ENCODE data around the gene RNF8. TPM values are rescaled to one million over a fixed set of nuclear protein-coding genes. Genes with fewer than 3 reads are reported as not detected.

The RNF8 gene
- polyA plus RNA-seq, 2 donors = 10.3 to 14.7 TPM

DNA sequence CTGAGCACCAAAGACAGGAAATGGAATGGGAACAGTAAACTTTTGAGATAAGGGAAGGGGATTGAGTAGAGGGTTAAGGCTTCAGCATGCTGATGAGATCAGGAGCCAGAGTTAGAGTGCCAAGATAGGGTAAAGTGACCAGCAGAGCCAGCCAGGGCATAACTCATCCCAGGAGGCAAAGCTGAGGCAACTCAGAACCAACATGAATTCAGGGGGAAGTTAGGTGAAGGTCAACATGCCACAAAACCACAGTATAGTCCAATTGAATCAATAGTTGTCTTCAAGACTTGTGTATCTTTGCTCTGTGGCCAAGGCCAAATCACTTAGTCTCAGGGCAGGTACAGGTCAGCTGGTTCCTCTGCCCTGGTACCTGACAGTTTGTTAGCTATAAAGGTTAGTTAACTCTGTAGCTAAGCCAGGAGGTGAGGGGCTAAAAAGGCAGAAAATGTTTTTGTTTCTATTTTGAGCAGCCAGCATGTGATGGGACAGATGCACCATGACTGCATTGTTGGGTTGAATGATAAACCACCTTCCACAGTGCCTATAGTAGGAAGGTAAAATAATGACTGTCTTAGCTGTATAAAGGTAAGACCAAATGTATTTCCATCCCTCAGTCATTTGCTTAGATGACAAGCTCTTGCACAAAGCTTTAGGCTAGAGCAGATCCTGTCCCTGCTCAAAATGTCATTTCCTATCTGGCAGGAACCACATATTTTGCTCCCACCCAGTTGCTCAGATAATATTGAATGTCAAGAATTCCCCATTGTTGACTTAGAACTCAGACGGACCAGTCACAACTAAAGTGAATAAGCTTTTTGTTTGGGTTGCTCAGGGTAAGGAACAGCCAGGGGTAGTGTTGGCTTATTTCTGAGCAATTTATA lies 15.8 kb downstream of the RNF8 start:
- WGBS, 2 donors = 46 to 50% methylated on average over 1 of the region's 1 CpG
- no peak overlapping the region for H3K27ac ChIP-seq (ENCODE audit: low read depth in 2 of 2, low read length in 1 of 2)

DNA sequence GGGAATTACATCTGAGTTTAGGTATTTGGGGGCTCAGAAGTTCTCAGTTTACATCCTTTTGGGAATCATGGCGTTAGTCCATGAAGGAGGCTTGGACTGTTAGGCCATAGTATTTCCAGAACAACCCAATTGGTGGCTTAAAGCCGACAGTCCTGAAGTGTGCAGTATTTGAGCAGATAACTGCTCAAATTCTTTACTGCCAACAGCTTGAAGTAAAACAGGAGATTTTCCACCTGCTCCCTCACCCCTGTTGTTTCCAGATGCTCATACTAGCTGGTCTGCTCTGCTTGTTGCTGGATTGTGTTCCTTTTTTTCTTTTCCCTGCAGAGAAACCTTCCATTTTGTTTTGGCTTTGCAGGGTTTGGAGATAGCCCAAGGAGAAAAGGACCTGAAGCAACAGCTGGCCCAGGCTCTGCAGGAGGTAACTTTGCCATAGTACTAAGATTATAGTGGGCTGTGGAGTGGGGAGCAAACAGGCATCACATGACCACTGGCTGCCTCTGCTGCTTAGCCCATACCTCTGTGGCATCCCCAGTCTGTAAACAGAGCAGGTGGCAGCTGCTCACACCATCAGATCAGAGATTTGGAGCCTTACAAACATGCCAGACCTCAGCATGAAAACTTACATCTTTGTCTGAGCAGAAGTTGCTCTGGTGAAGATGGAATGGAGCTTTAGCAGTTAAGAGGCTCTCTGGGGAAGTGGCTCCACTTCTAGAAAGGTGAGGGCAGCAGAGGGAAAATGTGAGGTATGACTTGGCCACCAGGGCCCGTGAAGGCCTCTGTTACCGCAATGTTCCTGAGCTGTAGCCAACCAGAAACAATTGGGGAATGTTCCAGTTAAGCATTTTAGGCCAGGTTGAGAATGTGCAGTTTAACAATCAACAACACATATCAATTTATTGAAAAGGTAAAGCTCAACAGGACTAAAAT lies 17.6 kb downstream of the RNF8 start:
- Histone ChIP-seq H3K4me3 (ENCODE audit: low read depth in 1 of 2, low read length in 2 of 2) (no peak overlapping the region), H3K4me1 (ENCODE audit: control insufficient read depth in 2 of 2, insufficient read depth in 2 of 2, low read length in 1 of 2) (no peaks in the 10 kb centered on the region), H3K27ac (ENCODE audit: low read depth in 2 of 2, low read length in 1 of 2) (no peak overlapping the region), H3K36me3 (ENCODE audit: control insufficient read depth in 2 of 2, insufficient read depth in 2 of 2, low read length in 1 of 2) (peaks cover 4 to 17% of the 10 kb centered on the region in 2 donors), H3K27me3 (ENCODE audit: control insufficient read depth in 1 of 2, insufficient read depth in 2 of 2, low read length in 2 of 2) (no peaks in the 10 kb centered on the region), H3K9me3 (ENCODE audit: control insufficient read depth in 2 of 2, insufficient read depth in 1 of 2, low read depth in 1 of 2, low read length in 1 of 2) (no peaks in the 10 kb centered on the region)
- WGBS, 2 donors = 75 to 87% methylated on average over 4 of the region's 4 CpGs

More for the DNA sequence above, 15.8 kb downstream of the RNF8 start:
- Histone ChIP-seq H3K36me3 (ENCODE audit: control insufficient read depth in 2 of 2, insufficient read depth in 2 of 2, low read length in 1 of 2) (peaks cover 2 to 12% of the 10 kb centered on the region in 2 donors), H3K4me1 (ENCODE audit: control insufficient read depth in 2 of 2, insufficient read depth in 2 of 2, low read length in 1 of 2) (no peaks in the 10 kb centered on the region), H3K4me3 (ENCODE audit: low read depth in 1 of 2, low read length in 2 of 2) (no peak overlapping the region), H3K27me3 (ENCODE audit: control insufficient read depth in 1 of 2, insufficient read depth in 2 of 2, low read length in 2 of 2) (no peaks in the 10 kb centered on the region), H3K9me3 (ENCODE audit: control insufficient read depth in 2 of 2, insufficient read depth in 1 of 2, low read depth in 1 of 2, low read length in 1 of 2) (no peaks in the 10 kb centered on the region)

DNA sequence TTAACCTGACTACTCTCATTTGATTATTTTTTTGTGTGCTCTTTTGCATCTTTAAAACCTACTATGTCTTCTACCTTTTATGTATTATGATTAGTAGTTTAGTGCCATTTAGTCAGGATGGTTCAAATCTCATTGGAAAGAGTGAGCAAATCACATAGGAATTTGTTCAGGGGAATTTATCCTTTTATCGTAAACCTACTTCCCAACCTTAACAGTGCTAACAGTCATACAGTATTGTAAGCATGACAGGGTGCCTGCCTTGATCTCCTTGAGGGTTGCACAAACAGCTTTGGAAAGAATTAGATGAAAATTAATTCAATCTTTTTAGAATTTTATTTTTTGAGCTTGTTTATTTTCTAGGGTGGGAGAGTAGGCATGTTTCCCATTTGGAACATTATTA lies 18.3 kb downstream of the RNF8 start:
- H3K27me3 ChIP-seq (ENCODE audit: control insufficient read depth in 1 of 2, insufficient read depth in 2 of 2, low read length in 2 of 2) = no peaks in the 10 kb centered on the region
- no peak overlapping the region for H3K27ac ChIP-seq (ENCODE audit: low read depth in 2 of 2, low read length in 1 of 2)
- H3K4me3 ChIP-seq (ENCODE audit: low read depth in 1 of 2, low read length in 2 of 2) = no peak overlapping the region
- no peaks in the 10 kb centered on the region for H3K9me3 ChIP-seq (ENCODE audit: control insufficient read depth in 2 of 2, insufficient read depth in 1 of 2, low read depth in 1 of 2, low read length in 1 of 2)
- peaks cover 6 to 17% of the 10 kb centered on the region in 2 donors for H3K36me3 ChIP-seq (ENCODE audit: control insufficient read depth in 2 of 2, insufficient read depth in 2 of 2, low read length in 1 of 2)
- no peaks in the 10 kb centered on the region for H3K4me1 ChIP-seq (ENCODE audit: control insufficient read depth in 2 of 2, insufficient read depth in 2 of 2, low read length in 1 of 2)
- 85 to 93% methylated on average over 1 of the region's 1 CpG for WGBS, 2 donors

GRCh38 chr6:37373822-37374471 lies 20.2 kb downstream of the RNF8 start:
- H3K4me1 ChIP-seq (ENCODE audit: control insufficient read depth in 2 of 2, insufficient read depth in 2 of 2, low read length in 1 of 2) = no peaks in the 10 kb centered on the region
- peaks cover 7 to 15% of the 10 kb centered on the region in 2 donors for H3K36me3 ChIP-seq (ENCODE audit: control insufficient read depth in 2 of 2, insufficient read depth in 2 of 2, low read length in 1 of 2)
- WGBS, 2 donors = 83 to 93% methylated on average over 1 of the region's 1 CpG
- H3K4me3 ChIP-seq (ENCODE audit: low read depth in 1 of 2, low read length in 2 of 2) = no peak overlapping the region
- peak overlapping the region in 1 of 2 donors; percentile 21 for H3K27ac ChIP-seq (ENCODE audit: low read depth in 2 of 2, low read length in 1 of 2)
- no peaks in the 10 kb centered on the region for H3K9me3 ChIP-seq (ENCODE audit: control insufficient read depth in 2 of 2, insufficient read depth in 1 of 2, low read depth in 1 of 2, low read length in 1 of 2)
- no peaks in the 10 kb centered on the region for H3K27me3 ChIP-seq (ENCODE audit: control insufficient read depth in 1 of 2, insufficient read depth in 2 of 2, low read length in 2 of 2)

DNA sequence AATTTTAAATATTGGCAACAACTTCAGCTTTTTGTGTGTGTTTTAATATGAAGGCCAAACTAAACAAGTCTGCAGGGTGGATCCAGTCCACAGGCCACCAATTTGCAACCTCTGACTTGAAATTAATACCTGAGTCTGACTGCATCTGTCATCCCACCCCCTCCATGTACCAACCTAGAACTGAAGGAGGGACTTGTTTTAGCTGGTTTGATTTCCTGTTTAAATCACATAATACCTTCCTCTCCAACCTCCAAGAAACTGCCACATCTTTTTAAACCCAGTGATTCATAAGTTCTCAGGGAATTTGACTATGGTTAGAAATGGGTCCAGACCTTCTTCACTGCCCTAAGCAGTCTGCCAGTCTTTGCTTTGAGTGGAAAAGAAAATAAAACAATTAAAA lies 21.6 kb downstream of the RNF8 start:
- Histone ChIP-seq H3K27ac (ENCODE audit: low read depth in 2 of 2, low read length in 1 of 2) (no peak overlapping the region), H3K4me1 (ENCODE audit: control insufficient read depth in 2 of 2, insufficient read depth in 2 of 2, low read length in 1 of 2) (no peaks in the 10 kb centered on the region), H3K36me3 (ENCODE audit: control insufficient read depth in 2 of 2, insufficient read depth in 2 of 2, low read length in 1 of 2) (peaks cover 5 to 6% of the 10 kb centered on the region in 2 donors), H3K4me3 (ENCODE audit: low read depth in 1 of 2, low read length in 2 of 2) (no peak overlapping the region), H3K27me3 (ENCODE audit: control insufficient read depth in 1 of 2, insufficient read depth in 2 of 2, low read length in 2 of 2) (no peaks in the 10 kb centered on the region), H3K9me3 (ENCODE audit: control insufficient read depth in 2 of 2, insufficient read depth in 1 of 2, low read depth in 1 of 2, low read length in 1 of 2) (no peaks in the 10 kb centered on the region)

DNA sequence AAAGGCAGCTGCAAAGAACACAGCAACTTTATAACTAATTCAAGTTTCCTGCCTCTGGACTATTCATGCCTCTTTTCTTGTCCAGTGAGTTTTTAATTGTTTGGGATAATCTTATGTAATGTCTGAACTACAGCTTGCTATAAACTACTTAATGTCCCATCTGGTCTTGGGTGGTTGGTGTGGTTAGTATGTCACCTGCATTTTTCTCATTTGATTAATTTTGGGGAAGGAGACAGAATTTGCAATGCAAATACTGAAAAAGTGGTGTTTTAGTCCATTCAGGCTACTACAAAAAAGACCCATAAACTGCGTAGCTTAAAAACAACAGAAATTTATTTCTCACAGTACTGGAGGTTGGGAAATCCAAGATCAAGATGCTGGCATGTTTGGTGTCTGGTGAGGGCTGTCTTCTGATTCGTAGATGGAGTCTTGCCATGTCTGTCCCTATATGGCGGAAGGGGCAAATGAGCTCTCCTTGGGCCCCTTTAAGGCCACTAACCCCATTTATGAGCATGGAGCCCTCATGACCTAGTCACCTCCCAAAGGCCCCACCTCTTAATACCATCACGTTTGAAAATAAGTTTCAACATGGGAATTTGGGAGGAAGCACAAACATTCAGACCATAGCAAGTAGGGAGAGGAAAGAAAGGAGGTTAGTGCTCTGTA lies 22.4 kb downstream of the RNF8 start:
- 70 to 73% methylated on average over 4 of the region's 4 CpGs for WGBS, 2 donors
- Histone ChIP-seq H3K4me3 (ENCODE audit: low read depth in 1 of 2, low read length in 2 of 2) (no peak overlapping the region), H3K9me3 (ENCODE audit: control insufficient read depth in 2 of 2, insufficient read depth in 1 of 2, low read depth in 1 of 2, low read length in 1 of 2) (no peaks in the 10 kb centered on the region), H3K4me1 (ENCODE audit: control insufficient read depth in 2 of 2, insufficient read depth in 2 of 2, low read length in 1 of 2) (no peaks in the 10 kb centered on the region), H3K36me3 (ENCODE audit: control insufficient read depth in 2 of 2, insufficient read depth in 2 of 2, low read length in 1 of 2) (peaks cover 5 to 6% of the 10 kb centered on the region in 2 donors), H3K27ac (ENCODE audit: low read depth in 2 of 2, low read length in 1 of 2) (no peak overlapping the region), H3K27me3 (ENCODE audit: control insufficient read depth in 1 of 2, insufficient read depth in 2 of 2, low read length in 2 of 2) (no peaks in the 10 kb centered on the region)

GRCh38 chr6:37381579-37381978 lies 27.8 kb downstream of the RNF8 start:
- no peak overlapping the region for H3K4me3 ChIP-seq (ENCODE audit: low read depth in 1 of 2, low read length in 2 of 2)
- peaks cover 0 to 12% of the 10 kb centered on the region in 2 donors for H3K36me3 ChIP-seq (ENCODE audit: control insufficient read depth in 2 of 2, insufficient read depth in 2 of 2, low read length in 1 of 2)
- 40 to 41% methylated on average over 2 of the region's 2 CpGs for WGBS, 2 donors
- no peaks in the 10 kb centered on the region for H3K27me3 ChIP-seq (ENCODE audit: control insufficient read depth in 1 of 2, insufficient read depth in 2 of 2, low read length in 2 of 2)
- no peaks in the 10 kb centered on the region for H3K9me3 ChIP-seq (ENCODE audit: control insufficient read depth in 2 of 2, insufficient read depth in 1 of 2, low read depth in 1 of 2, low read length in 1 of 2)
- H3K4me1 ChIP-seq (ENCODE audit: control insufficient read depth in 2 of 2, insufficient read depth in 2 of 2, low read length in 1 of 2) = no peaks in the 10 kb centered on the region
- H3K27ac ChIP-seq (ENCODE audit: low read depth in 2 of 2, low read length in 1 of 2) = no peak overlapping the region

- H3K36me3 ChIP-seq (ENCODE audit: control insufficient read depth in 2 of 2, insufficient read depth in 2 of 2, low read length in 1 of 2) = peaks cover 0 to 10% of the 10 kb centered on the region in 2 donors
- H3K4me1 ChIP-seq (ENCODE audit: control insufficient read depth in 2 of 2, insufficient read depth in 2 of 2, low read length in 1 of 2) = no peaks in the 10 kb centered on the region
- no peak overlapping the region for H3K27ac ChIP-seq (ENCODE audit: low read depth in 2 of 2, low read length in 1 of 2)
- H3K9me3 ChIP-seq (ENCODE audit: control insufficient read depth in 2 of 2, insufficient read depth in 1 of 2, low read depth in 1 of 2, low read length in 1 of 2) = no peaks in the 10 kb centered on the region
- H3K4me3 ChIP-seq (ENCODE audit: low read depth in 1 of 2, low read length in 2 of 2) = no peak overlapping the region
- H3K27me3 ChIP-seq (ENCODE audit: control insufficient read depth in 1 of 2, insufficient read depth in 2 of 2, low read length in 2 of 2) = no peaks in the 10 kb centered on the region
- WGBS, 2 donors = 88 to 95% methylated on average over 1 of the region's 1 CpG
Observed at GRCh38 chr6:37382994-37383765, 29.4 kb downstream of the RNF8 start.

All from esophagus (tissue), 2 donors.